CD4-positive, alpha-beta T cell treated with Interleukin-4 for 4 hours (primary cell): ENCODE data around the gene RNF14.
"Not testable (repeated sequence)": the region's sequence is repeated elsewhere in the genome, so short reads cannot be mapped to it uniquely, and the experiment has no call there.

Experiments
- DNase-seq: peaks from one replicate; pipeline ENCODE4 v3.0.0-alpha.2; 2020

The RNF14 gene

GRCh38 chr5:141968914-141969608 is at the start of gene RNF14:
TSS of gene RNF14 (plus strand) at chr5:141969105. CDS start at chr5:141973589, 4,484 bp downstream.
- DNase-seq = peak; percentile 94

GRCh38 chr5:141919218-141920119 is 49.4 kb upstream of the RNF14 start:
- no peak for DNase-seq

- DNase-seq = no peak
Measured at GRCh38 chr5:141920771-141921170, 48.1 kb upstream of the RNF14 start.

GRCh38 chr5:141922827-141923447 is 46.0 kb upstream of the RNF14 start:
- not testable (repeated sequence) for DNase-seq

GRCh38 chr5:141923448-141924313 is 45.2 kb upstream of the RNF14 start, which contains the start of gene DELE1:
TSS of gene DELE1 (plus strand) at chr5:141923871. CDS start at chr5:141923942, 71 bp downstream.
- DNase-seq = peak; percentile 86

- DNase-seq = no peak
Measured at GRCh38 chr5:141926434-141926833, 42.5 kb upstream of the RNF14 start.

GRCh38 chr5:141928051-141928450 is 40.9 kb upstream of the RNF14 start:
- DNase-seq = no peak

- no peak for DNase-seq
Measured at GRCh38 chr5:141929398-141930058, 39.4 kb upstream of the RNF14 start.

- no peak for DNase-seq
Measured at GRCh38 chr5:141931694-141932093, 37.2 kb upstream of the RNF14 start.

GRCh38 chr5:141933151-141933550 is 35.8 kb upstream of the RNF14 start:
- no peak for DNase-seq

GRCh38 chr5:141934099-141934844 is 34.6 kb upstream of the RNF14 start:
- DNase-seq = no peak

GRCh38 chr5:141935538-141935937 is 33.4 kb upstream of the RNF14 start:
- DNase-seq = no peak

- no peak for DNase-seq
Measured at GRCh38 chr5:141940695-141941271, 28.1 kb upstream of the RNF14 start.

- DNase-seq = no peak
Measured at GRCh38 chr5:141941307-141941706, 27.6 kb upstream of the RNF14 start.

GRCh38 chr5:141941779-141942178 is 27.1 kb upstream of the RNF14 start:
- no peak for DNase-seq

- DNase-seq = no peak
Measured at GRCh38 chr5:141942185-141942857, 26.6 kb upstream of the RNF14 start.

- DNase-seq = no peak
Measured at GRCh38 chr5:141944076-141944475, 24.8 kb upstream of the RNF14 start.

- DNase-seq = no peak
Measured at GRCh38 chr5:141945511-141946051, 23.3 kb upstream of the RNF14 start.

GRCh38 chr5:141947316-141947715 is 21.6 kb upstream of the RNF14 start:
- no peak for DNase-seq

- no peak for DNase-seq
Measured at GRCh38 chr5:141948812-141949211, 20.1 kb upstream of the RNF14 start.
